Measurements from ENCODE around the gene CCDC85A. TPM values are rescaled to one million over a fixed set of nuclear protein-coding genes. Genes with fewer than 3 reads are reported as not detected.

Gene CCDC85A
- polyA plus RNA-seq, 1 donor from 2014 or later = 24.7 TPM

DNA sequence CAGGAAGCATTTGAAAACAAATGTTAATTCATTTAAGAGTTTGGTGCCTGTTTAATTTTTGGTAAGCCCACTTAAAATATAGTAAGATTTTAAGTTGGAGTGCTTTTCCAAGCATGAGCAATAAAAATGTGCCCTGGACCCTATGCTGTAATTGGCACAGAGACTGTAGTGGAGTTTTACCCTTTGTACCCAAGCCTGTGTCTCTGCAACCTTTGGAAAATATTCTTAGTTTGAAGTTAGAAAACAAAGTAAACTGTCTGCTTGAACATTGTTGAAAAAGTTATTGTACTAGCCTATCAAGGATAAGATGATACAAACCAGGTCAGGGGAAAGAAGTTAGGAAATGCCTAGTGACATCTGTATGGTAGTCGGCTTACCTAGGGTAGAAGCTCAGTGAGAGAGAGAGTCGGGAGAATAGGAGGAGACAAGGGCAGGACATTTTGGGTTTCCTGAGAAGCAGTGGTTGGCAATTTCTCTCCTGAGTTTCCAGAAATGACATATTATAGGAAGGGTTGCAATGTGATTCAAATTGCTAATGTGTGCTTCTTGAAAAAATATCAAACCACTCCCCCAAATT, 66.5 kb downstream of the CCDC85A start:
- no peak overlapping the region for H3K4me3 ChIP-seq (ENCODE audit: low read length)
- no peak for TF ChIP-seq EP300 (conservative IDR thresholded peaks at IDR 0.05; ENCODE audit: poor library complexity, severe bottlenecking)
- no peak for TF ChIP-seq RAD21 (conservative IDR thresholded peaks at IDR 0.05)
- TF ChIP-seq SMC3 (conservative IDR thresholded peaks at IDR 0.05; ENCODE audit: poor library complexity) = no peak
- TF ChIP-seq, protein P1, sequence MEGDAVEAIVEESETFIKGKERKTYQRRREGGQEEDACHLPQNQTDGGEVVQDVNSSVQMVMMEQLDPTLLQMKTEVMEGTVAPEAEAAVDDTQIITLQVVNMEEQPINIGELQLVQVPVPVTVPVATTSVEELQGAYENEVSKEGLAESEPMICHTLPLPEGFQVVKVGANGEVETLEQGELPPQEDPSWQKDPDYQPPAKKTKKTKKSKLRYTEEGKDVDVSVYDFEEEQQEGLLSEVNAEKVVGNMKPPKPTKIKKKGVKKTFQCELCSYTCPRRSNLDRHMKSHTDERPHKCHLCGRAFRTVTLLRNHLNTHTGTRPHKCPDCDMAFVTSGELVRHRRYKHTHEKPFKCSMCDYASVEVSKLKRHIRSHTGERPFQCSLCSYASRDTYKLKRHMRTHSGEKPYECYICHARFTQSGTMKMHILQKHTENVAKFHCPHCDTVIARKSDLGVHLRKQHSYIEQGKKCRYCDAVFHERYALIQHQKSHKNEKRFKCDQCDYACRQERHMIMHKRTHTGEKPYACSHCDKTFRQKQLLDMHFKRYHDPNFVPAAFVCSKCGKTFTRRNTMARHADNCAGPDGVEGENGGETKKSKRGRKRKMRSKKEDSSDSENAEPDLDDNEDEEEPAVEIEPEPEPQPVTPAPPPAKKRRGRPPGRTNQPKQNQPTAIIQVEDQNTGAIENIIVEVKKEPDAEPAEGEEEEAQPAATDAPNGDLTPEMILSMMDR (IDR thresholded peaks at IDR 0.05; ENCODE audit: poor library complexity, severe bottlenecking) = no peak
- no peak for TF ChIP-seq MXI1 (conservative IDR thresholded peaks at IDR 0.05; ENCODE audit: poor library complexity, severe bottlenecking)
- no peak for TF ChIP-seq EZH2 (IDR thresholded peaks at IDR 0.05; ENCODE audit: borderline replicate concordance, insufficient read depth, low read length, poor library complexity, severe bottlenecking)
- TF ChIP-seq, protein P2, sequence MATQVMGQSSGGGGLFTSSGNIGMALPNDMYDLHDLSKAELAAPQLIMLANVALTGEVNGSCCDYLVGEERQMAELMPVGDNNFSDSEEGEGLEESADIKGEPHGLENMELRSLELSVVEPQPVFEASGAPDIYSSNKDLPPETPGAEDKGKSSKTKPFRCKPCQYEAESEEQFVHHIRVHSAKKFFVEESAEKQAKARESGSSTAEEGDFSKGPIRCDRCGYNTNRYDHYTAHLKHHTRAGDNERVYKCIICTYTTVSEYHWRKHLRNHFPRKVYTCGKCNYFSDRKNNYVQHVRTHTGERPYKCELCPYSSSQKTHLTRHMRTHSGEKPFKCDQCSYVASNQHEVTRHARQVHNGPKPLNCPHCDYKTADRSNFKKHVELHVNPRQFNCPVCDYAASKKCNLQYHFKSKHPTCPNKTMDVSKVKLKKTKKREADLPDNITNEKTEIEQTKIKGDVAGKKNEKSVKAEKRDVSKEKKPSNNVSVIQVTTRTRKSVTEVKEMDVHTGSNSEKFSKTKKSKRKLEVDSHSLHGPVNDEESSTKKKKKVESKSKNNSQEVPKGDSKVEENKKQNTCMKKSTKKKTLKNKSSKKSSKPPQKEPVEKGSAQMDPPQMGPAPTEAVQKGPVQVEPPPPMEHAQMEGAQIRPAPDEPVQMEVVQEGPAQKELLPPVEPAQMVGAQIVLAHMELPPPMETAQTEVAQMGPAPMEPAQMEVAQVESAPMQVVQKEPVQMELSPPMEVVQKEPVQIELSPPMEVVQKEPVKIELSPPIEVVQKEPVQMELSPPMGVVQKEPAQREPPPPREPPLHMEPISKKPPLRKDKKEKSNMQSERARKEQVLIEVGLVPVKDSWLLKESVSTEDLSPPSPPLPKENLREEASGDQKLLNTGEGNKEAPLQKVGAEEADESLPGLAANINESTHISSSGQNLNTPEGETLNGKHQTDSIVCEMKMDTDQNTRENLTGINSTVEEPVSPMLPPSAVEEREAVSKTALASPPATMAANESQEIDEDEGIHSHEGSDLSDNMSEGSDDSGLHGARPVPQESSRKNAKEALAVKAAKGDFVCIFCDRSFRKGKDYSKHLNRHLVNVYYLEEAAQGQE (IDR thresholded peaks at IDR 0.05; ENCODE audit: borderline replicate concordance) = no peak
- no peak for TF ChIP-seq TAF1 (IDR thresholded peaks at IDR 0.05; ENCODE audit: low read depth)
- TF ChIP-seq POLR2AphosphoS5 (IDR thresholded peaks at IDR 0.05) = no peak
- H3K9me3 ChIP-seq (ENCODE audit: low read length) = no peaks in the 10 kb centered on the region
- H3K27ac ChIP-seq (ENCODE audit: low read length) = no peak overlapping the region
- H3K9me2 ChIP-seq (ENCODE audit: insufficient read depth, low read length) = no peaks in the 10 kb centered on the region
- no peaks in the 10 kb centered on the region for H4K20me1 ChIP-seq (ENCODE audit: insufficient read depth)
- no peaks in the 10 kb centered on the region for H3K27me3 ChIP-seq (ENCODE audit: insufficient read depth, low read depth, low read length)
- no peaks in the 10 kb centered on the region for H3K79me2 ChIP-seq (replicated peaks; ENCODE audit: insufficient read depth, low read length)
- no peak overlapping the region for H3K4me2 ChIP-seq (ENCODE audit: low read length)
- H3F3A ChIP-seq (ENCODE audit: insufficient read depth, low read length, poor library complexity, severe bottlenecking) = no peaks in the 10 kb centered on the region
- no peak overlapping the region for H3K9ac ChIP-seq (ENCODE audit: low read length)
- no peaks in the 10 kb centered on the region for H3K36me3 ChIP-seq (ENCODE audit: insufficient read depth, low read length)
- no peak overlapping the region for H2AFZ ChIP-seq (ENCODE audit: low read depth, low read length)

DNA sequence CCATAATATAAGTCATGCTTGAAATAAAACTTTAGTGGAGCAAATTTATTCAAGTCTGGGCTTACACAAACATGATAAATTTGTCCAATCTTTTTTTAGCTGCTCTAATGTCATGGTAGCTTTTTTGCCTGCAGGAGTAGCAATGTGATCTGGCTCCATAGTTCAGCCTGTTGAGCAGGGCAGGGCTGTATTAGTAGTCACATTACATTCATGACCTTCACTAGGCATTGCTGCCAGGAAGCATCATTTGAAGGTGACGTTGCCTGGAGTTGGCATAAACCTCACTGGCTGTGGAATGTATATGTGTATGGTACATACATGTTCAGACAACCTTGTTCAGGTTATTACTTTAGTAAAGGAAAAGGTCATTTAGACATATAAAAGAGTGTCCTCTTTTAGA, 76.6 kb downstream of the CCDC85A start:
- no peaks in the 10 kb centered on the region for H4K20me1 ChIP-seq (ENCODE audit: insufficient read depth)
- H3K4me2 ChIP-seq (ENCODE audit: low read length) = no peak overlapping the region
- H3K4me3 ChIP-seq (ENCODE audit: low read length) = no peak overlapping the region
- no peaks in the 10 kb centered on the region for H3K27me3 ChIP-seq (ENCODE audit: insufficient read depth, low read depth, low read length)
- no peaks in the 10 kb centered on the region for H3K36me3 ChIP-seq (ENCODE audit: insufficient read depth, low read length)
- H3K9me3 ChIP-seq (ENCODE audit: low read length) = no peaks in the 10 kb centered on the region
- H3K9me2 ChIP-seq (ENCODE audit: insufficient read depth, low read length) = no peaks in the 10 kb centered on the region
- TF ChIP-seq SMC3 (conservative IDR thresholded peaks at IDR 0.05; ENCODE audit: poor library complexity) = no peak
- TF ChIP-seq, protein P2 (IDR thresholded peaks at IDR 0.05; ENCODE audit: borderline replicate concordance) = no peak
- no peak for TF ChIP-seq TAF1 (IDR thresholded peaks at IDR 0.05; ENCODE audit: low read depth)
- TF ChIP-seq POLR2AphosphoS5 (IDR thresholded peaks at IDR 0.05) = no peak
- TF ChIP-seq MXI1 (conservative IDR thresholded peaks at IDR 0.05; ENCODE audit: poor library complexity, severe bottlenecking) = no peak
- no peak for TF ChIP-seq EZH2 (IDR thresholded peaks at IDR 0.05; ENCODE audit: borderline replicate concordance, insufficient read depth, low read length, poor library complexity, severe bottlenecking)
- TF ChIP-seq, protein P1 (IDR thresholded peaks at IDR 0.05; ENCODE audit: poor library complexity, severe bottlenecking) = no peak
- no peak for TF ChIP-seq RAD21 (conservative IDR thresholded peaks at IDR 0.05)
- no peak for TF ChIP-seq EP300 (conservative IDR thresholded peaks at IDR 0.05; ENCODE audit: poor library complexity, severe bottlenecking)
- peaks cover 1% of the 10 kb centered on the region for H3F3A ChIP-seq (ENCODE audit: insufficient read depth, low read length, poor library complexity, severe bottlenecking)
- H2AFZ ChIP-seq (ENCODE audit: low read depth, low read length) = no peak overlapping the region
- H3K9ac ChIP-seq (ENCODE audit: low read length) = no peak overlapping the region
- H3K79me2 ChIP-seq (replicated peaks; ENCODE audit: insufficient read depth, low read length) = no peaks in the 10 kb centered on the region
- H3K27ac ChIP-seq (ENCODE audit: low read length) = no peak overlapping the region
